Natural killer cell treated with Interleukin-12 subunit alpha and Interleukin-12 subunit beta and Interleukin-15 and Interleukin-18, amount 100 ng/mL, for 72 hours (primary cell): Measurements from ENCODE around the gene SEC61G. TPM values are rescaled to one million over a fixed set of nuclear protein-coding genes. Genes with fewer than 3 reads are reported as not detected.
A peak's percentile ranks its signal among the peaks of the same experiment; 100 is the strongest.

Source experiments
- ATAC-seq, 2 donors: fragments of 150-1000 bp; cut with Tn5 transposase in 1 of 2; sonication (Bioruptor Pico), chemical (Tn5 transposase) in 1 of 2; 2 replicates each; pipeline ENCODE4 v1.10.0; 2021
- DNase-seq: peaks from one replicate; pipeline ENCODE4 v3.0.0; 2022; ENCODE audit warnings: low spot score
- H3K27ac Mint-ChIP-seq, 2 donors: 1 replicate in 1 of 2; 2 replicates in 1 of 2; pipeline ENCODE4 v1.8.0; 2022; ENCODE audit warnings: mixed read lengths in 2 of 2, mild to moderate bottlenecking in 1 of 2, moderate library complexity in 1 of 2
- H3K27me3 Mint-ChIP-seq, 2 donors: 1 replicate in 1 of 2; 2 replicates in 1 of 2; pipeline ENCODE4 v1.8.0; 2022; ENCODE audit warnings: mixed read lengths in 2 of 2
- H3K36me3 Mint-ChIP-seq: one replicate; pipeline ENCODE4 v1.8.0; 2022; ENCODE audit warnings: mixed read lengths
- H3K4me1 Mint-ChIP-seq, 2 donors: 1 replicate in 1 of 2; 2 replicates in 1 of 2; pipeline ENCODE4 v1.8.0; 2022; ENCODE audit warnings: low read depth in 2 of 2, mixed read lengths in 2 of 2, mild to moderate bottlenecking in 1 of 2
- H3K4me3 Mint-ChIP-seq: one replicate; pipeline ENCODE4 v1.8.0; 2022; ENCODE audit warnings: mixed read lengths
- H3K9me3 Mint-ChIP-seq: 2 replicates; pipeline ENCODE4 v1.8.0; 2022; ENCODE audit warnings: mixed read lengths
- total RNA-seq, 2 donors: library from RNA; stranded (reverse); gene quantifications; one replicate each; pipeline ENCODE4 v1.2.3, GENCODE V29; 2022

The SEC61G gene
- 100 to 1,000 TPM; 125 to 229 TPM for total RNA-seq

DNA sequence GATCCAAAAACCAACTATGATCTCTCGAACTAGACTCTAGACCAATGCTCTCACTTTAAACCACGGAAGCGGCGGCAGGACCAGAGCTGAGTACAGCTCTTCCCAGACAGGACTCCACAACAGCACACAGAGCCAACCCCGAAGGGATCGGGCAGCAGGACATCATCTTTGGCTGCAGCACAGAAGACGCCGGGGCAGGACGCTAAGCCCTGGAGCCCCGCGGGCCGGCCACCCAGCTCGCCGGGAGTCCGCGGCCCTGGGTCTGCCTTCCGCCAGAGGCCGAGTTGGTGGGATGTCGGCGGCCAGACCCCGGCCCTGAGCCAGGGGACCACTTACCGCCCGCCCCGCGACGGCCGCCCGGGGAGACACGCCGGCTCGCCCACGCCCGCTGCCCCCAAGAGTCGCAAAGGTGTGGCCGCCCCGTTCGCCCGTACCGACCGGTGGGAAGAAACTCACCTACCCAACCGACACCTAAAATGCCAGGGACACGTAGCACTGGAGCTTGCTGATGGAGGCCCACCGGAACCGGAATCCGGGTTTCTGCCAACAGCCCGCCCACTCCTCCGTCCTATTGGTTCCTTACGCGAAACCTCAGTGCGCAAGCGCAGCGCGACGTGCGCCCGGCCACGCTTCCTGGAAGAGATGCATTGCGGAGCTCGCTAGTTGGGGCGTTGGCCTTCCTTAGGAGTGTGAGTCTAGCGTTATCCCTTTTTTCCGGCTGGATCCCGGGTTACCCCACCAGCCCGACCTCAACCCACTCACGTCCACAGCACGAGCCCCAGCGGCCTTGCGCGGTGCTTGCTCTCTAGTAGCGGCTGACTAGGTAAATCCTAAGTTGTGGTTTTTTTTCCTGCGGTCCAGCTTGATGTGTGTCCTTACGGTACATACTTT lies at the start of gene SEC61G:
TSS of gene SEC61G (minus strand) at position 510 of the 891 bp plus-strand sequence. CDS start 1,623 bp downstream, outside the sequence.
- peaks cover 17% of the 10 kb centered on the region for H3K36me3 Mint-ChIP-seq
- no peaks in the 10 kb centered on the region for H3K9me3 Mint-ChIP-seq
- H3K27ac Mint-ChIP-seq, result peak within 1 kb of the TSS; percentile 91 to 98
- ATAC-seq (peak; percentile 98), DNase-seq (peak; percentile 96)
- H3K4me3 Mint-ChIP-seq, result peak within 1 kb of the TSS; percentile 98
- peaks cover 0 to 15% of the 10 kb centered on the region in 2 donors for H3K27me3 Mint-ChIP-seq
- peaks cover 19 to 30% of the 10 kb centered on the region in 2 donors for H3K4me1 Mint-ChIP-seq

DNA sequence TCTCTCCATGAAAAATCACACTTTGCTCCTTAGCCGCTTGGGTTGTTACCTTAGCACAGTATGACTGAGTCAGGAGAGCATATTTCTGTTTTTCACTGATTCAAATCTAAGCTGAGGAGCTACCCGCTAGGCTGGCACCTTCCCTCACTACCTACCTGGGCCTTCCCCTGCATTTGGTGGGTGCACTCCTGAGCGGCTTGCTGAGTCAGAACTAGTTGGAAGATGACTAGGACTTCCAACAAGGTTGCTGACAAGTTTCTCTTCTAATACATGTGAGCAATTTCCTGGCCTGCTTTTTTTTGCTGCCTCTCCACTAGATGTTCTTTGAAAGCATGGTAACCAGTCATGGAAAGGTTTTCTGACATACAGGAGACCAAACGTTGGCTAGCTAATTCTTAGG lies 43.8 kb upstream of the SEC61G start:
- Mint-ChIP-seq H3K36me3 (no peaks in the 10 kb centered on the region), H3K4me1 (no peaks in the 10 kb centered on the region), H3K27ac (no peak overlapping the region), H3K27me3 (peaks cover 15 to 28% of the 10 kb centered on the region in 2 donors), H3K9me3 (no peaks in the 10 kb centered on the region), H3K4me3 (no peak overlapping the region)
- DNase-seq (no peak), ATAC-seq (no peak)

DNA sequence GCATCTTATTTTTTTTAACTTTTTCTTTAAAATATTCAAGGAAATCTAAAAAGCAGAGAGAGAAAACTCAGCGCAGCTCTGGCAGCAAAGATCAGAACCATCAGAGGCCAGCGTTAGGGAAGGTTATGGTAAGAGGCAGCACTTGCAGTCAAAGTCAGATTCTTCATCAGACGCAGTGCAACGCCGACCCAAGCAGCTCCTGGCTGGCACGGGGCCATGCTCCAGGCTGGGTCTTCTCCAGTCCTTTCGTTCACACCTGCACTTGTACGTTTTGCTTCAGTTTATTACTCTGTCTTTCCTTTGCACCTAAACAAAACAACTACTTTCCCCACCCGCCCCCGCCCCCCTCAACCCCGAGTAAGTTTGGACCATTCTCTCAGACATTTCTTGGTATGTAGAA lies 43.1 kb upstream of the SEC61G start:
- no peak overlapping the region for H3K4me3 Mint-ChIP-seq
- DNase-seq (no peak), ATAC-seq (no peak)
- H3K4me1 Mint-ChIP-seq, result no peaks in the 10 kb centered on the region
- H3K36me3 Mint-ChIP-seq, result no peaks in the 10 kb centered on the region
- peaks cover 18 to 28% of the 10 kb centered on the region in 2 donors for H3K27me3 Mint-ChIP-seq
- no peaks in the 10 kb centered on the region for H3K9me3 Mint-ChIP-seq
- no peak overlapping the region for H3K27ac Mint-ChIP-seq

DNA sequence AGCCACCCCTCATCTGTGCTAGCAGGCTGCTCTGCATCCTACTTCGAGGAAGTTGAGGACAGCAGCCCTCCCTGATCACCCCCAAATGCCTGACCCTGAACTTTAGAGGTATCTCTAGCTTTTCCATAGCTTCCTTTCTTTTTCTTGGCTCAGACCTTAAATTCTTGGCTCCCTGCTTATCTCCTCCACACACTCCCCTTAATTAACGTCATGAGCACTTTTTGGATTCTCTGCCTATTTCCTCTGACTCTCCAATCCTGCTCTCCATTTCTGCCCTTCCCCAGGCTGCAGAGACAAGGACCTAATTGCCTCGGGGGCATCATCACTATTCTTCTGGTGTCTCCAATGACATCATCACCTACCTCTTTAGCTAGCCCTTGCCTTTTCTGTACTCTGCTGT lies 40.8 kb upstream of the SEC61G start:
- H3K4me1 Mint-ChIP-seq, result no peaks in the 10 kb centered on the region
- H3K36me3 Mint-ChIP-seq, result no peaks in the 10 kb centered on the region
- no peak overlapping the region for H3K4me3 Mint-ChIP-seq
- peaks cover 16 to 19% of the 10 kb centered on the region in 2 donors for H3K27me3 Mint-ChIP-seq
- DNase-seq (no peak), ATAC-seq (no peak)
- no peak overlapping the region for H3K27ac Mint-ChIP-seq
- no peaks in the 10 kb centered on the region for H3K9me3 Mint-ChIP-seq

DNA sequence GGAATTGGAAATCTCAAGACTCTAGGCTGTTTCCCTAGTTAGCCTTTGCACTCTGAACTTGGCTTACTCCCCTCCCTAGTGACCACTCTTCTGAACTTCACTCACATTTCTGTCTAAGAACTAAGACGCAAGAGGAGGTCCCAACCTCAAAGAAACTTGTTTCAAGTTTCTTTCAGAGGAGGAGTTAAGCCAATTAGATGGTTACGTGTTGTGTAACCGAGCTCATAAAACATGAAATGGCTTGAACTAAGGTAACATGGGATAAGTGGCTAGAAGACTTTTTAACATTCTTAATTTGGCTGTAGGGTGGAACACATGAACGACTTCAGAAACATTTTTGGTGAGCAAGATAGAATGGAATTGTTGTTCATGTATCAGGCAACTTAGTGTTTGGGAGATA lies 39.5 kb upstream of the SEC61G start:
- ATAC-seq (no peak), DNase-seq (no peak)
- H3K9me3 Mint-ChIP-seq, result no peaks in the 10 kb centered on the region
- peaks cover 19 to 25% of the 10 kb centered on the region in 2 donors for H3K27me3 Mint-ChIP-seq
- no peak overlapping the region for H3K4me3 Mint-ChIP-seq
- no peaks in the 10 kb centered on the region for H3K4me1 Mint-ChIP-seq
- H3K36me3 Mint-ChIP-seq, result no peaks in the 10 kb centered on the region
- H3K27ac Mint-ChIP-seq, result no peak overlapping the region

DNA sequence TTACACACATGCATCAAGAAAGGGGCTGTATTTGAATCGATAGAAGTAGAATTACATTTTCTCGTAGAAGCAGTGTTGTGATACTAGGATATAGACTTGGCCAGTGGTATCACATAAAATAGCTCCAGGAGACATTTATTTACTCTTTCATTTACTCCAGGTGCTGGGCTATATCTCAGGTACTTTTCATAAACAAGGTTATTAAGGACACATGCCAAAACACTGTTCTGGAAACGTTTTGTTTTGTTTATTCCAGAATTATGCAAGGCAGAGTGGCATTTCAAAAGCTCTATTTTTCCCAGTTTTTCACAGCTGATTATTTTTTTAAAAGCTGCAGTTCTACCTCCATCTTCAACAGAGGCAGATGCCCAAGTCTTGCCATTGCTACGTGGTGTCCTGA lies 37.8 kb upstream of the SEC61G start:
- H3K27me3 Mint-ChIP-seq, result peaks cover 13 to 25% of the 10 kb centered on the region in 2 donors
- no peaks in the 10 kb centered on the region for H3K4me1 Mint-ChIP-seq
- H3K27ac Mint-ChIP-seq, result no peak overlapping the region
- ATAC-seq, result no peak
- no peak overlapping the region for H3K4me3 Mint-ChIP-seq
- DNase-seq, result no peak
- no peaks in the 10 kb centered on the region for H3K9me3 Mint-ChIP-seq
- no peaks in the 10 kb centered on the region for H3K36me3 Mint-ChIP-seq

DNA sequence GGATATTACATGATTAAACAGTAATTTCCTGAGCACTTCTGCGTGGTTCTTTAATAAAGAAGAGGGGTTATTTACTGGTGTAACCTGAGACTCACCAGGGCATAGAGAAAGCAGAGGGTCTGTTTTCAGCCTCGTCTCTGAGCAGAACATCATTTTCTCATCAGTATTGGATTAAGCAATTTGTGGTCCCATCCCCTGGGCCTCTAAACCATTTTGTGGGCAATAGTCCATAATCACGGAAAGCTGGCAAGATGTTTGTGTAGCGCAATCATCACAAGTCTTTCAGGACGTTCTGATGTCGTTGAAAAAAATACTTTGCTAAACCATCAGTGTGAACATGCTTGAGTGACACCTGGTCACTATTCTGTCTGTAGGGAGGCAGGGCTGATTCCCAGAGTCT lies 37.1 kb upstream of the SEC61G start:
- Mint-ChIP-seq H3K4me1 (no peaks in the 10 kb centered on the region), H3K36me3 (no peaks in the 10 kb centered on the region), H3K9me3 (no peaks in the 10 kb centered on the region), H3K27me3 (peaks cover 15 to 26% of the 10 kb centered on the region in 2 donors), H3K27ac (no peak overlapping the region), H3K4me3 (no peak overlapping the region)
- ATAC-seq, result no peak
- DNase-seq, result no peak

DNA sequence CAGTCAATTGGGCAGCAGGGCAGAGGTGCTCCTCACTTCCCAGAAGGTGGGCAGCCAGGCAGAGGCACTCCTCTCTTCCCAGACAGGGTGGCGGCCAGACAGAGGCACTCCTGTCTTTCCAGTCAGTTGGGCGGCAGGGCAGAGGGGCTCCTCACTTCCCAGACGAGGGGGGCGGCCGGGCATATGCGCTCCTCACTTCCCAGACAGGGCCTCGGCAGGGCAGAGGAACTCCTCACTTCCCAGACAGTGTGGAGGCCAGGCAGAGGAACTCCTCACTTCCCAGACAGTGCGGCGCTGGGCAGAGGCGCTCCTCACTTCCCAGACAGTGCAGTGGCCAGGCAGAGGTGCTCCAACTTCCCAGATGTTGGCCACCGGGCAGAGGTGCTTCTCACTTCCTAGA lies 33.4 kb upstream of the SEC61G start:
- no peaks in the 10 kb centered on the region for H3K9me3 Mint-ChIP-seq

DNA sequence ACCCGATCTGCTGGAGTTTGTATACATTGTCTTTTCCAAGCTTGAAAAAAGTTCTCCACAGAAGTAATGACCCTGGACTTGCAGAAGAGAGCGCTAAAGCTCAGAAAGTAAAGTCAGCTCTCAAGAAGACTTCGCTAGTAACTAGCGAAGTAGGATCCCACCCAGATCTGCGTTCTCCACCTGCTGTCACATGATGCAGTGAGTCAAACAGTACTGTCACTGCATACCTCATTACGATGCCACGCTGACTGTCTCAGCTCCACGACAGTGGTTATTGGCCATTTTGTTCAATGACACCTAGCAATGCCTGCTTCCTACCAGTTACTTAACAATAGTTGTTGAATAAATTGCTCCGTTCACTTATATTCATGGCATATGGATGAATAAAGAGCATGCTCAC lies 29.7 kb upstream of the SEC61G start:
- Mint-ChIP-seq H3K9me3 (no peaks in the 10 kb centered on the region), H3K27ac (no peak overlapping the region), H3K36me3 (no peaks in the 10 kb centered on the region), H3K4me3 (no peak overlapping the region), H3K27me3 (peaks cover 30 to 62% of the 10 kb centered on the region in 2 donors), H3K4me1 (peaks cover 0 to 4% of the 10 kb centered on the region in 2 donors)
- DNase-seq, result no peak
- ATAC-seq, result peak in 1 of 2 donors; percentile 72

More for the DNA sequence above, 33.4 kb upstream of the SEC61G start:
- H3K36me3 Mint-ChIP-seq, result no peaks in the 10 kb centered on the region
- H3K4me3 Mint-ChIP-seq, result no peak overlapping the region
- peaks cover 0 to 4% of the 10 kb centered on the region in 2 donors for H3K4me1 Mint-ChIP-seq
- no peak overlapping the region for H3K27ac Mint-ChIP-seq
- DNase-seq (no peak), ATAC-seq (peak in 1 of 2 donors; percentile 31)
- H3K27me3 Mint-ChIP-seq, result peaks cover 34 to 37% of the 10 kb centered on the region in 2 donors

DNA sequence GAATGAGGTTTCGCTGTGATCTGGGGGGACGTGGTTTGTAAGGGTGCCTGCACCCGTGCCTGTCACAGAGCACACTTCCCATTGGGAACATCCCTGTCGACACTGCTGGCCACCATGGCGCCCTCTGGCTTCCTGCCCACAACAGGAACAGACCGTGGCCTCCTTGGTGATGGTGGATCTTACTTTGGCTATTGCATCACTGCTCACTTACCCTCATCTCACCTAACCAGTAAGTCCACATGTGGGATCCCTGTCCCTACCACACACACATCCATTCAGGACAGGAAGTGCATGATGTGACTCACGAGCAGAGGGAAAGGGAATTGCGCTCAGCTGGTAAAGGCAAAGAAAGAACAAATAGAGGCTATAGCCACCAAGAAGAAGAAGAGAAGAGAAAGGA lies 26.2 kb upstream of the SEC61G start:
- H3K36me3 Mint-ChIP-seq, result no peaks in the 10 kb centered on the region
- peaks cover 0 to 4% of the 10 kb centered on the region in 2 donors for H3K4me1 Mint-ChIP-seq
- no peaks in the 10 kb centered on the region for H3K9me3 Mint-ChIP-seq
- DNase-seq (no peak), ATAC-seq (no peak)
- no peak overlapping the region for H3K4me3 Mint-ChIP-seq
- H3K27me3 Mint-ChIP-seq, result peaks cover 24 to 61% of the 10 kb centered on the region in 2 donors
- H3K27ac Mint-ChIP-seq, result no peak overlapping the region

DNA sequence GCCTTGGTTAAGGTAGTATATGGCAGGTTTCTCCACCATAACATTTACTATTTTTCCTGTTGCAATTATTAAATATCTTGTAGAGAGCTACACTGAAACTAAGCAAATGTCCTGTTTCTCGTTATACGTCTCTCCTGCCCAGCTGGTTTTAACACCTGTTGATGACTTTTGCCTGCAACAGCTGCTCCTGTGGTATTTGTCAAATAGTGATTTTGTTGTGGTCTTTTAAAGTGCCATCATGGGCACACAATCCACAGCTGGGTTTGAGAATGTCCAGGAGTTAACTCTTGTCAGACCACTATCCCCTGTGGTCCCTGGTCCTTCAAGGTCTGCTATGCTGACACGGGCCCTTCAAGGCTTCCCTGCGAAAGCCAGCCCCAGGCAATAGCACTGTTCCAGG lies 24.9 kb upstream of the SEC61G start:
- Mint-ChIP-seq H3K27ac (no peak overlapping the region), H3K4me1 (peaks cover 0 to 3% of the 10 kb centered on the region in 2 donors), H3K9me3 (no peaks in the 10 kb centered on the region), H3K27me3 (peaks cover 21 to 59% of the 10 kb centered on the region in 2 donors), H3K36me3 (no peaks in the 10 kb centered on the region), H3K4me3 (no peak overlapping the region)
- DNase-seq, result no peak
- ATAC-seq, result no peak

DNA sequence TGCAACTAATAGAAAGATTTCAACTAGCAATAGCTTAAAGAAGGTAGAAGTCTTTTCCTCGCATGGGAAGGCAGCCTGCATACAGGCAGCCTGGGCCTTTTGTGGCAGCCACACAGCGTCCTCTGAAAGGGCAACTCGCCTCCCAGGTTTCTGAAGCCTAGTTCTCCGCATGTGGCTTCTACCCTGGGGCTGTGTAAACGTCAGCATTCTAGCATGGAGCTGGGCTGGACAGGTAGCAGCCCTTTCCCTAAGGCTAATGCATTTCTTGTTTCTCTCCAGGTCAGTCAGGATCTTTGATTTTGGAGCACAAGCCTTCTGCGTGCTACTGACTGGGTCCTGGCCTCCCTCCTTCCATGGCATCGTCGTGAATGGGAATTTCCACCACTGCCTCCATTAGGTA lies 23.8 kb upstream of the SEC61G start:
- H3K4me3 Mint-ChIP-seq, result no peak overlapping the region
- H3K9me3 Mint-ChIP-seq, result no peaks in the 10 kb centered on the region
- H3K4me1 Mint-ChIP-seq, result no peaks in the 10 kb centered on the region
- no peak overlapping the region for H3K27ac Mint-ChIP-seq
- H3K36me3 Mint-ChIP-seq, result no peaks in the 10 kb centered on the region
- DNase-seq (no peak), ATAC-seq (no peak)
- peaks cover 15 to 51% of the 10 kb centered on the region in 2 donors for H3K27me3 Mint-ChIP-seq

DNA sequence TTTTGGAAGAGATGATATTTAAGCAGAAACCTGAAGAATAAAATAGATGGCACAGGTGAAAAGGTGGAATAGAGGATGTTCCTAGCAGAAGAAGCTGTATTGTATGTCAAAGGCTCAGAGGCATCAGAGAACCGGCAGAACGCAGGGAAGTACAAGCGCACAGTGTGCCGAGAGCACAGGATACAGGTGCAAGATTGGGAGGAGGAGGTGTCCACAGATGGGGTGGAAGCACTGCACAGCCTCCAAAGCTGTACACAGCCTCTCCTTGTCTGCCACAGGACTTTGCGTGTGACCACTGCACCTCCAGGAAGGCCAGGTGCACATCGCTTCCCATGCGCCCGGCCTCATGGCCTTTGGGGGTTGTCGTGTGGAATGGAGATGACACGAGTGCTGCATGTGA lies 23.3 kb upstream of the SEC61G start:
- ATAC-seq (peak in 1 of 2 donors; percentile 43), DNase-seq (no peak)
- Mint-ChIP-seq H3K27ac (no peak overlapping the region), H3K9me3 (no peaks in the 10 kb centered on the region), H3K4me1 (no peaks in the 10 kb centered on the region), H3K4me3 (no peak overlapping the region), H3K27me3 (peaks cover 13 to 47% of the 10 kb centered on the region in 2 donors), H3K36me3 (peaks cover 1% of the 10 kb centered on the region)

DNA sequence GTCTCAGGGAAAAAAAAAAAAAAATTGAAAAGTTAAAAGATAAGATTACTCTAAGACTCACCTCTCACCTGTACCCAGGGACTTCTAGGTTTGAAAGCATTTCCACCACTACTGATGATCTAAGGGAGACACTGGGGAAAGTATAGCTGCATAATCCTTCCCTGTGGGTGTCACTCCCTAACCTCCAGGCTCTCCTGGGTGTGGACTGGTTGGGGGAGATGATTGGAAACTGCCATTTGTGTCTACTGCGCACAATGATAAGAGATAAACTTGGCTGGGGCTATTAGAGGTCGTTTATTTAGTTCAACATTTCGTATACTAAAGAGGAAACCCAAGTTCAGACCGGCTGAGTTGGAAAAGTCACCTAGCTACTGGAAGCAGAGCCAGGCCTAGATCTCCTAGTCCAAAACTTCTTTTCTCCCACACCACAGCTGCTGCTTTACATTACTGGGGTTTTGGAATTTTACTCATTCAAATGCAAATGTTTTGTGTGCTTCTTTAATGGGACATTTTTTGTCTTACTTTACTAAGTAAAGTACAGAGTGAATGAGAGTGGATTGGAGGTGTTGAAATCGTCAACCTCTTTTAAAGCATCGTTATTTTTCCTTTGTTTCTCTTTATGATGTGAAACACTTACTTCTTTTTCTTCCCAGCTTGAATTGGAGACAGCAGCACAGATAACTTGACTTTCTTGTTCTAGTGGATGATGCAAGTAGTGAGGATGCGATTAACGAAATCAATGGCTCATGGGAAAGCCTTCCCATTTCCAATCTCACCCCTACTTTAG lies 22.3 kb upstream of the SEC61G start:
- H3K36me3 Mint-ChIP-seq, result peaks cover 11% of the 10 kb centered on the region
- no peaks in the 10 kb centered on the region for H3K9me3 Mint-ChIP-seq
- H3K4me3 Mint-ChIP-seq, result no peak overlapping the region
- peaks cover 19 to 52% of the 10 kb centered on the region in 2 donors for H3K27me3 Mint-ChIP-seq
- DNase-seq (no peak), ATAC-seq (no peak)
- H3K27ac Mint-ChIP-seq, result no peak overlapping the region
- no peaks in the 10 kb centered on the region for H3K4me1 Mint-ChIP-seq
